Activated CD4-positive, alpha-beta T cell treated with anti-CD3 and anti-CD28 coated beads for 1 hour (primary cell): ENCODE data around the gene HEPHL1.
"Not testable (repeated sequence)": the region's sequence is repeated elsewhere in the genome, so short reads cannot be mapped to it uniquely, and the experiment has no call there.

Source experiments
- DNase-seq: peaks from one replicate; pipeline ENCODE4 v3.0.0-alpha.2; 2020

HEPHL1 gene

DNA sequence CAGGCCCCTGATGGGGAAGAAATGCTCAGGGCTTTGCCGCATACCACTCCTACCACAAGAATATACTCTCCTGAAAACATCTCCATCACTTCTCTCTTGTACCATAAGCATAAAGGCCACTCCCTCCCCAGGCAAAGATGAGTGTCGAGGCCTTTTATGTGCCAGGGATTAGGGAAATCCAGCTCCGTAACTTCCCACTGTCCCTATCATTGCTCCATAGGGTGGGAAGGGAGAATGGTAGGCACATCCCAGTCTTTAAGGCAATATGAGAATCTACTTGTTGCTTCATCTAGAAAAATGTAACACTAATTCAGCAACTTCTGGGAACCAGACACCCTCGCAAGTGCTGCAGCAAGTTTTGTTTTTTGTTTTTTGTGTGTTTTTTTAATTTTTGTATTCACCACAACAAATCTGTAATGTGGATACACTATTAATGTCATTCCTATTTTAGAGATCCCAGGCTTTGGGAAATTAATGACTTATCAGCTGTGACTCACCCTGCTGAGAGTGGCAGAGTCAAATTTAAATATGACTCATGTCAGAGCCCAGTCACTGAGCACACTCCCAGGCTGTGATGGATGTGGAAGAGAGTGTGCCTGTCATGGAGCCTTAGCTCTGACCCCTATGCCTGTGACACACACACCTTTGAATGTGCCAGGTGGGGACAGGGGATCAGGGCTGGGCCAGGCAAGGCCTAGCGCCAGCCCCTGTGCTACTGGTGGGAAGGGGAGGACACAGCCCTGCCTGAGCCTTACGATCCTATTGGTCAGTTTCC is 130.9 kb downstream of the HEPHL1 start:
- DNase-seq, result no peak

- no peak for DNase-seq
These were observed 131.5 kb downstream of the HEPHL1 start for GRCh38 chr11:94152678-94153065.

DNA sequence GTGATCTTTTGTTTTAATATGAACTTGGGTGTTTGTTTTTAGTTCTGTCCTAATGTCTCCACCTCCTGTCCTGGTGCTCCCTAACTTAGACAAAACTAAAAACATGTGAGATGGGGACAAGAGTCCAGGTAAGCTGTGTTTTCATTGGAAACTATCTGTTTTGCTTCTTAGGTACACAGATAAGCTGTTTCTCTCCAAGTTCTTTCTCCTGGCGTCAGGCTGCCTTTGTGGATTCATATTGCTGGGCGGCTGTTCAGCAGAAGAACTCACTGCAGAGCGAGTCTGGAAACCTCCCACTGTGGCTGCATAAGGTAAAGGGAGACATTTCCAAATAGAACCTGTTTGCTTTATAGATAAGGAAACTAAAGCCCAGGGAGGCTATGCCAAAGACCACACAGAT is 132.2 kb downstream of the HEPHL1 start:
- no peak for DNase-seq

DNA sequence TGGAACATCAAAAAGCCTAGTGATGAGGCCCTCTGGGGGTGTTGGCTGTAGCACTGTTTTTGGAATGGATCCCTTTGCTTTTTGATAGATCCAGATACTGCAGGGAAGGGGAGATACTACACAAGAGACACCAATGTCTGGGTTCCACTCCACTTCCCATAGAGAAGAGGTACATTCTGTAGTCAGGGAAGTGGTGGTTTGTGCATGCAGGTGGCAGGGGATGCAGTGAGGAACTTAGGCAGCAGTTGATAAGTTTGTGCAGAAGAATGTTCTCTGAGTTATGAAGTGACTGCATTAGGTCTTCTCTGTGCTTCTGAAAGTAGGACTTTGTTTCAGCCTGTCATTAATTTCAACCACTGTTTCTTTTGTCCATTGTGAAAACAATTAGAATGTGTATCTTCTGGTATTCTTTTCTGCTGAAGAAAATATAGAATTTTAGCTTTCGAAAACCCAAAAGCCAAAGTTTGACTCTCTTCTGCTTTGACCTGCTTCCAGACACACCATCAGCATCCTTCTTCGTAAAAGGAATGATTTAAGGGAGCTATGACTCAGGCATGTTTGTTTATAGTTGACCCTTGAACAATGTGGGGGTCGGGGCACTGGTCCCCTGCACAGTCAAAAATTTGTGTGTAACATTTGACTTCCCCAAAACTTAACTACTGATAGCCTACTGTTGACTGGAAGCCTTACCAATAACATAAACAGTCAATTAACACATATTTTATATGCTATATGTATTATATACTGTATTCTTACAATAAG is 133.1 kb downstream of the HEPHL1 start:
- no peak for DNase-seq

GRCh38 chr11:94157339-94157738 is 136.2 kb downstream of the HEPHL1 start:
- DNase-seq, result not testable (repeated sequence)
